Ramos (cell line): ENCODE results near the gene ADARB2.

Experiments
- in situ Hi-C: fragments of 300-500 bp; cut with MboI; formaldehyde crosslinking; loops from one replicate; pipeline ENCODE4 v1.14.3; 2022; ENCODE audit warnings: low sequenced_read_pairs; ENCODE audit not compliant: unreplicated experiment

The ADARB2 gene

DNA sequence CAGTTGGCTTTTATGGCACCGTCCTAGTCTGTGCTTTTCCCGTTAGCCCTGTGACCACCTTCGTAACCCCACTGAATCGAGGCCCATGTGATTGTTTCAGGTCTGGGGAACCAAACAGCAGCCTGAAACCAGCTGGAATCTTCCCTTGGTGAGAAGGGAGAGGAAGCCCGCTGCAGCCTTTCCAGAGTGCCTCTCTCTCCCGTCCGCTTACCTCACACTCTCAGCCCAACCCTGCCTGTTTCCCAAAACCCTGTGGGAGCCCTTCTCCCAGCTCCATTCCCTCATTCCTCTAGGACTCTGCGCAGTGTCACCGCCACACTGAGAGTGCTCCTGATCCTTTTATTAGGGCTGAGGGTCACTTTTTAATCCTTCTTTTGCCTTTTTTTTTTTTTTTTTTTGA lies 541.5 kb downstream of the ADARB2 start:
- in situ Hi-C loops = no loop called here

DNA sequence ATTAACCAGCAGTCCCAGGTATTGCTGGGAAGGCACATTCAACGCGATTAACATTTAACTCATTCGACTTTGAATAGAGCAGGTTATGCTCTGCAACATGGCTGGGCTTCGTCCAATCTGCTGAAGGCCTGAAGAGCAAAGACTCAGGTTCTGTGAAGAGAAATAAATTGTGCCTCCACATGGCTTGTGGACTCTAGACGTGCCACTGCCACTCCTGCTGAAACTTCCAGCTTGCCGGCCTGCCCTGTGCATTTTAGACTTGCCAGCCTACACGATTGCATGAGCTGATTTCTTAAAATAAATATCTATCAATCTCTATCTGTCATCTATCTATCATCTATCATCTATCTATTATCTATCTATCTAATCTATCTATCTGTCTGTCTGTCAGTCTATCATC lies 543.2 kb downstream of the ADARB2 start:
- in situ Hi-C loops = no loop called here

- in situ Hi-C loops = no loop called here
Observed at GRCh38 chr10:1193561-1193960, 543.8 kb downstream of the ADARB2 start.

DNA sequence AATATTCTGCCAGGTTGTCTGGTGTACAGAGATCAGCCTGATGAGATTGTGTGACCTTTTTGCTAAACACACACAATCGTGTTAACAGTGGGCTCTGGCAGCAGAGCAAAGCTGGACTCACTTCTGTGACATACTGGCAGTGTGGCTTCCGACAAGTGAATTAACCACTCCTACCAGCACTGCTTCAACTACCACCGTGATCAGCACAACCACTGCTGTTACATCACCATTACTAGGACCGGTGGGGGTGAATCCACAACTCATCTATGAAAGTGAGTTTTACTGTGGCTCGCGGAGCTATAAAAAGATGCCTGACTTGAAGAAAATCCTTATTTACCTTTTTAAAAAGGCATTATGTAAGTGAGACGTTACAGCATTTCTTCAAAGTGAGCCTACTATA lies 545.6 kb downstream of the ADARB2 start:
- in situ Hi-C loops = no loop called here

DNA sequence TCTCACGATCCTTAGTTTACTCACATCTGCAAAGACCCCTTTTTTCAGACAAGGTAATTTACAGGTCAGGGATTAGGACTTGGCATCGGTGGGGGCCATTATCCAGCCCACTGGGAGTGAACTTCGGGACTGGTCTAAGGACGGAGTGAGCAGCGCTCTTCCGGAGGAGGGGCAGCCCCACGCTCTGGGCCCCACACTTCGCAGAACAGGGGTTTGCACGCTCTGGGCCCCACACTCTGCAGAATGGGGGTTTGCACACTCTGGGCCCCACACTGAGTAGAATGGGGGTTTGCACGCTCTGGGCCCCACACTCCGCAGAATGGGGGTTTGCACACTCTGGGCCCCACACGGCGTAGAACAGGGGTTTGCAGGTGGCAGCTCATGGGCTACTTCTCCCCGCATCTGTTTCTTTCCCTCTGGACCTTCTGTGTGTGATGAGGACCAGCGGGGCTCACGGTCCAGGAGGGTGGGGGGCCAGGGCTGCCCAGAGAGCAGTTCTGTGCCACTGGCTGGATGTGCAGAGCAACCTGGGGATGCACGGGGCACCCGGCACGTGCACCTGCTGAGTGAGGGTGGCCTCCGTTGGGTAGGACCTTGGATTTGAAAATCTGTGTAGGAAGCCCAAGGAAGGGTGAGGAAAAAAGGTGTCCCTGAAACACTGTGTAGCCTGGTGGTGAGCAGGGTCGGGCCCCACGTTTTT lies 546.4 kb downstream of the ADARB2 start:
- in situ Hi-C loops = no loop called here

DNA sequence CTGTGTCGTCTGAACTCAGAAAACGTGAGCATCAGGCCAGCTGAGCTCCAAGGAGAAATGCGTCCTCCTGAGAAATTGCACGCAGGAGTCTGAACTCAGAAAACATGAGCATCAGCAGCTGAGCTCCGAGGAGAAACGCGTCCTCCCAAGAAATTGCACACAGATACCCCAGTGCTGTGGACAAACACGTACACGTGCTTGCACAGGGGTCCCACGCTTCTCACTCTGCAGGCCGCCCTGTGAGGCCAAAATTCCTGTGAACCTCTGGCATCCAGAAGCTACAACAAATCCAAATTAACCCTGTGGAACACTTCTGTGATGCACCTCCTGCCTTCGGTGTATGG lies 547.3 kb downstream of the ADARB2 start:
- in situ Hi-C loops = no loop called here

- in situ Hi-C loops = no loop called here
Observed at GRCh38 chr10:1189166-1190051, 547.9 kb downstream of the ADARB2 start.

DNA sequence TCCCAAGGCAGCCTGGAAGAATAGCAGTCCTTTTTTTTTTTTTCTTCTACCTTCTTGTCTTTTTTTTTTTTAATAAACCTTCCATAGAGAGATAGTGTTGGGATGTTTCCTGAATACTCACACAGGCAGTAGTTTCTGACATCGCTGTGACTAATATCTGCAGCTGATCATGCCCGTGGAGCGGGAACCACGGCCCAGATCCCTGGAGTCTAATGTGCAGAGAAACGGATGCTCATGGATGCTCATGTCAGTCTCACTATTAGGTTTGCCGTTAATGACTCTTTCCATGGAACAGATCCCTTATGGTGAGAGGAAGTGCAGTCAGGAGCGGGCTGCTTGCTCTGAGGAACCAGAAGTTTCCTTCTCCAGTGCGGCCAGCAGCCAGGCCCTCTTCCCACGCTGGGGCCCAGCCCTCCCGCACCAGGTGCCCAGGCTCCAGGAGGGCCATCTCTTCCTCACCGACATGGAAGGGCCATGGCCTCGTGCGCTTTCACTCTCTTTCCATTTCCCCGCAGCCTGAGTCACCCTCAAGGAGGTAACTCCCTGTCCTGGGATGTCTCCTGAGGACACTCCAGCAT lies 548.7 kb downstream of the ADARB2 start:
- in situ Hi-C loops = no loop called here

DNA sequence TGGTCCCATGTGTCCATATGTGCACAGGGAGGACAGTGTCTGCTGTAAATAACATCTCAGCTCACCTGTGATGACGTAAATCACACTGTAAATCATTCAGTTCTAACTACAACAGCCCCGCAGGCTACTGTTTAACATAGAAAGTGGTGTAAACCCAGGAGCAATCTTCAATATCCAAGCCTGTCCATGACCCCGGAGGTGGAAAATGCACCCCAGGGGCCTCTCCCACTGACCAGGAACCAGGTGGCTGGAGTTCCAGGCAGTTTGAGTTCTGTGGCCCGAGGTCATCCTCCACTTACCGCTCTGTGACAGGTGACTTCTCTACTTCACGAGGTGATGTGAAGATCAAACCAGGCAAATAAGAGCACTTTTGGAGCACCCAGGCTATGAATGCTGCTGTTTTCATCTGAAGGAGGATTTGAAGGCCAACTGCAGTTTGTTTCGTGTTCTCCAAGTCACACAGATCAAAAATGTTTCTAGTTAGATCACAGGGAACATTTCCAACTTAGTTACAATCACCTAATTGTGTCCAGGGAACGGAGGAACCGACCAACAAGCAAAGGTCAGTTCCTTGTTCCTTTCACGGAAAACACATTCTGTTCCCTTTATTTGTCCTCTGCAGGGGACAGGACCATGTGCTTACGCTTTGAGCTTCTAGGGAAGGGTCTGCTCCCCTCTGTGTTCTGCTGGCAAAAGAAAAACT lies 549.3 kb downstream of the ADARB2 start:
- in situ Hi-C loops = no loop called here

- in situ Hi-C loops = no loop called here
Observed at GRCh38 chr10:1187151-1187854, 550.0 kb downstream of the ADARB2 start.

DNA sequence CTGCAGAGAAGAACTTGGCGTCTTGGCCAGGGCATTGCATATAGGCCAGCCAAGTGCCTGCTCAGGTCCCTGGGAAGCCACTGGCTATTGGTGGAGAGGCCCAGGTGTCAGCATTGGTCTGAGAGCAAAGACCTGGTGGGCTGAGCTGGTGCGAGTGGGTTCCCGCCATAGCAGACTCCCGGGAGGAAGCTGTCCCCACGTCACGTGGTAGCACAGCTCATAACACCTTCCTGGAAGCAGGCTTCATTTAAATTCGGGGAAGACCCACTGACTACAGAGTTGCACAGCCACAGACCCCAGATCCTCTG lies 550.7 kb downstream of the ADARB2 start:
- in situ Hi-C loops = no loop called here

GRCh38 chr10:1185911-1186682 lies 551.2 kb downstream of the ADARB2 start:
- in situ Hi-C loops = no loop called here

- in situ Hi-C loops = no loop called here
Observed at GRCh38 chr10:1184541-1185430, 552.5 kb downstream of the ADARB2 start.

DNA sequence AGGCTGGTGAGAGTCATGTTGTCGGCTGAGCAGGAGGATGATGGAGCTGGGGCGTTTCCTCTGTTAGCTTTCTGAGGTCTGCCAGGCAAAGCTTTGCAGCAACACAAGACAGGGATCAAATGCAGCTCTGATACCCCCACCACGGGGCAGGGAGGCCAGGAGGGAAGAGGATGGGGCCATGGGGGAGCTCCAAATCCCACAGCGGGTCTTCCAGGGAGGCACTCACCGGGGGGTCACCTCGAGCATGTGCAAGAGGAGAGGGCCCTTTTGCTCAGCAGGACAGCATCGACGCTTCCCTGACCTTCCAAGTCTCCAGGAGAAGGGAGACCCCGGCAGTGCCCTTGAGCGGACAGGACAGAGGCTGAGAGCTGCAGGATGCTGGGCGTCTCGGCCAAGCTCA lies 553.6 kb downstream of the ADARB2 start:
- in situ Hi-C loops = no loop called here

DNA sequence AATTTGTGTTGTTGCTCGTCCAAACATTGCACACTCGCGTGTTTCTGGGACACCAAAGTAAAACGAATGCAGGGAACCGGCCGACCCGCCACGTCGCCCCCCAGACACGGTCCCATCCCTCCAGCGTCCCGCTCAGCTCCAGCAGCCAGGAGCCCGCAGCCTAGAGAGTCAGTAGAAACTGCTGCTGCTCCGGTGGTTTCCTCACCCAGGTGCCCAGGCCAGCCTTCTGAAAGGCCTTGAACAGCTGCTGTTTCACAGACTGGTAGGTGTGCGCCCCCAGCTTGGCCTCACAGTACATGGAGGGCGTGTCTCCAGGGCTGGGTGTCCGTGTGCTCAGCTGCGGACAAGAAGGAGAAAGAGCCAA lies 554.3 kb downstream of the ADARB2 start:
- in situ Hi-C loops = no loop called here

GRCh38 chr10:1182280-1183032 lies 554.9 kb downstream of the ADARB2 start:
- in situ Hi-C loops = no loop called here

GRCh38 chr10:1180836-1181235 lies 556.5 kb downstream of the ADARB2 start:
- in situ Hi-C loops = no loop called here

- in situ Hi-C loops = no loop called here
Observed at GRCh38 chr10:1180071-1180730, 557.1 kb downstream of the ADARB2 start.
